H1 (cell line): ENCODE data around the gene SPARC. TPM values are rescaled to one million over a fixed set of nuclear protein-coding genes. Genes with fewer than 3 reads are reported as not detected.

Source experiments
- CTCF ChIA-PET: fragments of 300-600 bp; sonication (Branson Sonifier 250); formaldehyde crosslinking; loops from one replicate; lab custom pipeline; 2021; ENCODE audit not compliant: partially characterized antibody; lab: Charles Lee
- POLR2A ChIA-PET: fragments of 300-600 bp; sonication (Branson Sonifier 250); formaldehyde crosslinking; loops from one replicate; lab custom pipeline; 2021; ENCODE audit warnings: inconsistent platforms; ENCODE audit not compliant: partially characterized antibody; lab: Charles Lee
- DNase-seq, 2 experiments: peaks; one replicate each; pipeline versions ENCODE4 v3.0.0 to v3.0.0-alpha.2; 2010 to 2022; ENCODE audit warnings: low spot score in 2 of 2, low read depth in 1 of 2, mixed read lengths in 1 of 2
- FAIRE-seq: peaks from 2 replicates; lab custom pipeline; 2011; peaks lifted over from hg19 to GRCh38; lab: Jason Lieb, UNC
- H2AFZ ChIP-seq: 2 replicates; pipeline ENCODE4 v1.8.1; 2012; ENCODE audit warnings: low read length, inconsistent platforms
- H2AK5ac ChIP-seq: 2 replicates; pipeline ENCODE4 v1.6.1; 2013; ENCODE audit warnings: low read depth, low read length
- H2BK120ac ChIP-seq: replicated peaks from 2 replicates; pipeline ENCODE3; 2013; ENCODE audit warnings: low read depth, low read length, inconsistent platforms
- H2BK12ac ChIP-seq: 2 replicates; pipeline ENCODE4 v1.6.1; 2013; ENCODE audit warnings: low read depth, low read length
- H2BK15ac ChIP-seq: 2 replicates; pipeline ENCODE4 v1.6.1; 2013; ENCODE audit warnings: low read length
- H2BK20ac ChIP-seq: 2 replicates; pipeline ENCODE4 v1.6.1; 2013; ENCODE audit warnings: low read length
- H2BK5ac ChIP-seq: 2 replicates; pipeline ENCODE4 v1.6.1; 2013; ENCODE audit warnings: low read depth, low read length
- H3K14ac ChIP-seq: 2 replicates; pipeline ENCODE4 v1.6.1; 2013; ENCODE audit warnings: inconsistent platforms; ENCODE audit not compliant: insufficient read length
- H3K18ac ChIP-seq: 2 replicates; pipeline ENCODE4 v1.6.1; 2013; ENCODE audit warnings: low read length; ENCODE audit errors: extremely low read depth
- H3K23ac ChIP-seq: 2 replicates; pipeline ENCODE4 v1.6.1; 2013; ENCODE audit warnings: inconsistent platforms; ENCODE audit not compliant: insufficient read length
- H3K23me2 ChIP-seq: 2 replicates; pipeline ENCODE4 v1.6.1; 2013; ENCODE audit warnings: low read depth, low read length
- H3K27ac ChIP-seq: 2 replicates; pipeline ENCODE4 v1.6.1; 2011; ENCODE audit warnings: low read depth, low read length, inconsistent platforms
- H3K27me3 ChIP-seq, 4 experiments: replicated peaks in 1 of 4; 1 replicate in 1 of 4; 2 replicates in 3 of 4; pipeline versions ENCODE4 v1.6.1 to v1.8.1; 2011 to 2013; ENCODE audit warnings: low read length in 3 of 4, mild to moderate bottlenecking in 3 of 4, inconsistent platforms in 2 of 4, mixed read lengths in 2 of 4, moderate library complexity in 1 of 4; ENCODE audit not compliant: control insufficient read depth in 3 of 4, insufficient read depth in 3 of 4; ENCODE audit errors: extremely low read depth in 1 of 4
- H3K36me3 ChIP-seq, 4 experiments: 2 replicates each; pipeline versions ENCODE4 v1.6.1 to v1.8.1; 2011 to 2013; ENCODE audit warnings: mild to moderate bottlenecking in 4 of 4, low read length in 3 of 4, moderate library complexity in 2 of 4, control low read depth in 1 of 4, inconsistent platforms in 1 of 4; ENCODE audit not compliant: insufficient read depth in 4 of 4, control insufficient read depth in 2 of 4
- H3K4ac ChIP-seq: replicated peaks from 2 replicates; pipeline ENCODE3; 2013; ENCODE audit warnings: low read length, low read depth, mixed read lengths, inconsistent platforms; ENCODE audit not compliant: insufficient read length
- H3K4me1 ChIP-seq, 4 experiments: replicated peaks in 1 of 4; 1 replicate in 1 of 4; 2 replicates in 3 of 4; pipeline versions ENCODE4 v1.6.1 to v1.8.1; 2011 to 2013; ENCODE audit warnings: low read length in 3 of 4, inconsistent platforms in 2 of 4, mixed read lengths in 1 of 4; ENCODE audit not compliant: insufficient read depth in 4 of 4, control insufficient read depth in 3 of 4
- H3K4me2 ChIP-seq, 2 experiments: 2 replicates each; pipeline versions ENCODE4 v1.6.1 to v1.8.1; 2011 to 2013; ENCODE audit warnings: low read depth in 2 of 2, low read length in 2 of 2, control low read depth in 1 of 2, inconsistent platforms in 1 of 2, mild to moderate bottlenecking in 1 of 2; ENCODE audit not compliant: insufficient read depth in 1 of 2
- H3K4me3 ChIP-seq, 4 experiments: fragments of 200-600, 300-600 bp in 1 of 4; sonication (generic), shearing (Covaris generic), sonication (Bioruptor Twin) in 1 of 4; 2 replicates each; pipeline versions ENCODE4 v1.5.1 to v1.8.1; 2011 to 2016; ENCODE audit warnings: low read length in 4 of 4, low read depth in 3 of 4, control low read depth in 2 of 4, inconsistent platforms in 2 of 4, mild to moderate bottlenecking in 2 of 4, mixed read lengths in 1 of 4, moderate library complexity in 1 of 4; ENCODE audit not compliant: insufficient read depth in 2 of 4; ENCODE audit errors: extremely low read depth in 1 of 4
- H3K56ac ChIP-seq: replicated peaks from 2 replicates; pipeline ENCODE3; 2013; ENCODE audit warnings: low read depth, mild to moderate bottlenecking, mixed read lengths, low read length, inconsistent platforms; ENCODE audit not compliant: insufficient read length
- H3K79me1 ChIP-seq: 2 replicates; pipeline ENCODE4 v1.6.1; 2013; ENCODE audit warnings: low read depth, low read length, control low read depth
- H3K79me2 ChIP-seq, 2 experiments: 2 replicates each; pipeline versions ENCODE4 v1.6.1 to v1.8.1; 2012 to 2013; ENCODE audit warnings: low read length in 2 of 2, mild to moderate bottlenecking in 2 of 2, inconsistent platforms in 1 of 2; ENCODE audit not compliant: insufficient read depth in 2 of 2, control insufficient read depth in 1 of 2
- H3K9ac ChIP-seq, 4 experiments: replicated peaks in 1 of 4; 1 replicate in 1 of 4; 2 replicates in 3 of 4; pipeline versions ENCODE4 v1.6.1 to v1.8.1; 2011 to 2013; ENCODE audit warnings: low read depth in 3 of 4, low read length in 3 of 4, control low read depth in 2 of 4, mild to moderate bottlenecking in 2 of 4, moderate library complexity in 2 of 4, inconsistent platforms in 1 of 4; ENCODE audit errors: extremely low read depth in 1 of 4
- H3K9me3 ChIP-seq, 2 experiments: 2 replicates each; pipeline versions ENCODE4 v1.6.1 to v1.8.1; 2012 to 2013; ENCODE audit warnings: mild to moderate bottlenecking in 2 of 2, moderate library complexity in 2 of 2, control low read depth in 1 of 2, inconsistent platforms in 1 of 2, low read depth in 1 of 2, low read length in 1 of 2, mixed read lengths in 1 of 2; ENCODE audit not compliant: insufficient read depth in 2 of 2
- H4K20me1 ChIP-seq, 2 experiments: replicated peaks in 1 of 2; 2 replicates each; pipeline versions ENCODE3 to v1.8.1; 2011 to 2013; ENCODE audit warnings: inconsistent platforms in 2 of 2, low read length in 2 of 2, mild to moderate bottlenecking in 1 of 2; ENCODE audit not compliant: insufficient read depth in 2 of 2, control insufficient read depth in 1 of 2
- H4K5ac ChIP-seq: 2 replicates; pipeline ENCODE4 v1.6.1; 2013; ENCODE audit warnings: low read length, low read depth, mixed read lengths, inconsistent platforms; ENCODE audit not compliant: insufficient read length
- H4K8ac ChIP-seq: 2 replicates; pipeline ENCODE4 v1.8.0; 2013; ENCODE audit warnings: mild to moderate bottlenecking, moderate library complexity, low read length, inconsistent platforms; ENCODE audit not compliant: insufficient read depth; ENCODE audit errors: extremely low read depth
- H4K91ac ChIP-seq: replicated peaks from 2 replicates; pipeline ENCODE3; 2013; ENCODE audit warnings: low read length, mixed read lengths, inconsistent platforms; ENCODE audit not compliant: insufficient read length
- ASH2L ChIP-seq: fragments of 200-600, 300-600 bp; sonication (generic); IDR thresholded peaks from one replicate; pipeline ENCODE4 v1.7.1; 2017; ENCODE audit warnings: low read length
- BCL11A ChIP-seq, 2 experiments: IDR thresholded peaks; one replicate each; pipeline ENCODE4 v1.6.1; 2011; ENCODE audit warnings: low read depth in 2 of 2, low read length in 2 of 2, mild to moderate bottlenecking in 2 of 2
- NANOG ChIP-seq: IDR thresholded peaks from 2 replicates; pipeline ENCODE4 v1.6.1; 2011; ENCODE audit warnings: low read length, low read depth, mild to moderate bottlenecking, inconsistent platforms; ENCODE audit not compliant: insufficient read depth, poor library complexity, severe bottlenecking
- NRF1 ChIP-seq: IDR thresholded peaks from 2 replicates; pipeline ENCODE4 v1.6.1; 2011; ENCODE audit warnings: mild to moderate bottlenecking, low read depth, low read length, improper control_type of control experiment
- PHF8 ChIP-seq: fragments of 200-600 bp; sonication (generic); conservative IDR thresholded peaks from 2 replicates; pipeline ENCODE4 v1.7.1; 2012; ENCODE audit warnings: low read depth, mild to moderate bottlenecking, inconsistent platforms, low read length, moderate library complexity
- POLR2AphosphoS5 ChIP-seq: IDR thresholded peaks from 2 replicates; pipeline ENCODE4 v1.6.1; 2011; ENCODE audit warnings: low read depth, low read length
- RXRA ChIP-seq: IDR thresholded peaks from 2 replicates; pipeline ENCODE4 v1.6.1; 2011; ENCODE audit warnings: low read depth, mild to moderate bottlenecking, low read length, moderate library complexity; ENCODE audit not compliant: insufficient read depth
- SP4 ChIP-seq: IDR thresholded peaks from 2 replicates; pipeline ENCODE4 v1.6.1; 2012; ENCODE audit warnings: low read length, inconsistent platforms
- SUZ12 ChIP-seq: fragments of 200-600 bp; sonication (generic); IDR thresholded peaks from 2 replicates; pipeline ENCODE4 v1.6.1; 2012; ENCODE audit warnings: mild to moderate bottlenecking, inconsistent platforms, low read length, moderate library complexity, mixed read lengths
- TAF1 ChIP-seq: IDR thresholded peaks from 2 replicates; pipeline ENCODE4 v1.6.1; 2011; ENCODE audit warnings: mild to moderate bottlenecking, low read depth, low read length
- TCF12 ChIP-seq: IDR thresholded peaks from 2 replicates; pipeline ENCODE4 v1.6.1; 2011; ENCODE audit warnings: low read depth, mild to moderate bottlenecking, low read length
- WGBS, 2 experiments: shearing (Covaris generic) in 1 of 2; methylation state at CpG; one replicate each; pipeline versions ENCODE4 v1.1.6 to v1.1.7; 2013 to 2015; ENCODE audit warnings: low lambda C conversion rate in 2 of 2, mixed read lengths in 2 of 2, inconsistent platforms in 1 of 2, low coverage in 1 of 2, missing lambda C conversion rate in 1 of 2; ENCODE audit not compliant: insufficient replicate concordance in 2 of 2, insufficient coverage in 1 of 2, insufficient read length in 1 of 2; ENCODE audit errors: extremely low coverage in 1 of 2, missing lambda C conversion rate in 1 of 2; 5-methylcytosine and 5-hydroxymethylcytosine counted together
- polyA plus RNA-seq, 7 experiments: library from polyadenylated mRNA; depleted of rRNA in 3 of 7; stranded (reverse) in 5 of 7; unstranded in 2 of 7; fragments of >200 nt in 5 of 7; fragments of 200-250 nt in 2 of 7; gene quantifications; 1 replicate in 5 of 7; 2 replicates in 1 of 7; 4 replicates in 1 of 7; pipeline versions ENCODE4 v1.2.1 to v1.2.3, GENCODE V29; 2011 to 2013; ENCODE audit warnings: missing spikeins in 2 of 7, mixed read lengths in 2 of 7
- total RNA-seq: library from RNA; stranded (reverse); fragmentation: NEBNext Ultra II Directional; extraction: Animal tissue kit (Norgen Biotek cat#: 25700); gene quantifications from 2 replicates; pipeline ENCODE4 v1.2.1, GENCODE V29; 2021
- TF ChIP-seq, protein P1 (sequence below): IDR thresholded peaks from 2 replicates; pipeline ENCODE4 v1.6.1; 2012; ENCODE audit warnings: low read length, inconsistent platforms

Gene SPARC
- total and polyA plus RNA-seq, 2 of the 8 experiments (the other 6 are each of a cell fraction or from before 2014, with no cell fraction given), result 375 to 438 TPM

DNA sequence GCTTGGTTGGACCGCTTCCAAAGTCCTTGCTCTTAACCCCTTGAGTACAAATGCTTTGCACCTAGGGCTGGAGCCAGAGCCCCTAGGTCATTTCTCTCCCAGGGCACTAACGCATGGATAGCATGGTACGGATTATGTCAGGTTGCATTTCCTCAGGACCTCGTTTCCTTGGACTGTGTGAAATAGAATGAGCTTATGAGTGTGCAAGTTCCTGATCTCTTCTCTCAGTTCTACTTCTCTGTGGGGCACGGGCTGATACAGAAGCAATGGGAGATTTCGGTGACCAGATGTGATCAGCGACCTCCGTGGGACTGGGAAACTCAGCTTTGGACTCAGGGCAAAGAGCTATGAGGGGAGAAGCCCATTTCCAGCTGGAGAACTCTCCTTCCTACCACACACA is 14.2 kb downstream of the SPARC start:
- 91% methylated on average over 8 of the region's 8 CpGs; no CpG with 5 or more reads in 1 of the 2 experiments for WGBS, 2 experiments
- Histone ChIP-seq H3K9me3 (no peaks in the 10 kb centered on the region), H2BK120ac (no peak overlapping the region), H3K23ac (no peak overlapping the region), H3K4me2 (no peak overlapping the region), H4K20me1 (peaks cover 0 to 2% of the 10 kb centered on the region in 2 experiments), H3K27ac (no peak overlapping the region), H4K5ac (no peak overlapping the region), H3K56ac (no peak overlapping the region), H2BK12ac (no peak overlapping the region), H4K91ac (no peak overlapping the region), H3K27me3 (no peaks in the 10 kb centered on the region), H2BK5ac (0 out of 2 replicates have a peak overlapping the region, but pooled peaks have one; percentile 25), H4K8ac (no peak overlapping the region), H3K9ac (no peak overlapping the region), H3K4me1 (peaks cover 3 to 14% (median 7%) of the 10 kb centered on the region in 4 experiments; a peak in 5 of 7 replicates), H2BK15ac (no peak overlapping the region), H3K14ac (no peak overlapping the region), H2AK5ac (no peak overlapping the region), H3K18ac (no peak overlapping the region), H2AFZ (no peak overlapping the region), H3K4me3 (no peak overlapping the region), H3K79me2 (peaks cover 0 to 3% of the 10 kb centered on the region in 2 experiments; a peak in 1 of 4 replicates), H2BK20ac (no peak overlapping the region), H3K4ac (no peak overlapping the region), H3K23me2 (no peaks in the 10 kb centered on the region), H3K79me1 (no peaks in the 10 kb centered on the region), H3K36me3 (peaks cover 17 to 64% (median 46%) of the 10 kb centered on the region in 4 experiments)
- FAIRE-seq (no peak), DNase-seq (no peak)
- CTCF ChIA-PET, result interaction anchor here (0.6 to 43.0 kb wide), 11 partner anchors 10 to 301 kb away, joined by 3 to 991 read pairs (median 19); partner anchors contain the start of gene ATOX1
- POLR2A ChIA-PET, result interaction anchor here (0.5 to 3.6 kb wide), 8 partner anchors 9 to 1180 kb away, joined by 3 to 16 read pairs (median 3); partner anchors contain the start of gene SPARC
- TF ChIP-seq, protein P1, sequence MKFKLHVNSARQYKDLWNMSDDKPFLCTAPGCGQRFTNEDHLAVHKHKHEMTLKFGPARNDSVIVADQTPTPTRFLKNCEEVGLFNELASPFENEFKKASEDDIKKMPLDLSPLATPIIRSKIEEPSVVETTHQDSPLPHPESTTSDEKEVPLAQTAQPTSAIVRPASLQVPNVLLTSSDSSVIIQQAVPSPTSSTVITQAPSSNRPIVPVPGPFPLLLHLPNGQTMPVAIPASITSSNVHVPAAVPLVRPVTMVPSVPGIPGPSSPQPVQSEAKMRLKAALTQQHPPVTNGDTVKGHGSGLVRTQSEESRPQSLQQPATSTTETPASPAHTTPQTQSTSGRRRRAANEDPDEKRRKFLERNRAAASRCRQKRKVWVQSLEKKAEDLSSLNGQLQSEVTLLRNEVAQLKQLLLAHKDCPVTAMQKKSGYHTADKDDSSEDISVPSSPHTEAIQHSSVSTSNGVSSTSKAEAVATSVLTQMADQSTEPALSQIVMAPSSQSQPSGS, result no peak
- TF ChIP-seq PHF8, result no peak
- TF ChIP-seq SP4, result no peak
- TF ChIP-seq ASH2L, result no peak
- TF ChIP-seq RXRA, result no peak
- no peak for TF ChIP-seq TCF12
- TF ChIP-seq NANOG, result no peak
- no peak for TF ChIP-seq POLR2AphosphoS5
- TF ChIP-seq BCL11A (IDR thresholded peaks at IDR 0.05; ENCODE audit: low read depth in 2 of 2, low read length in 2 of 2), result no peak
- no peak for TF ChIP-seq TAF1
- TF ChIP-seq SUZ12, result no peak
- TF ChIP-seq NRF1, result no peak
